Inflammatory macrophage treated with lipopolysaccharide for 1 hour (primary cell): Measurements from ENCODE around the gene BLACAT1.
"Not testable (repeated sequence)": the region's sequence is repeated elsewhere in the genome, so short reads cannot be mapped to it uniquely, and the experiment has no call there.

Experiments used
- DNase-seq, 2 donors: peaks; one replicate each; pipeline ENCODE4 v3.0.0-alpha.2; 2020 to 2022

BLACAT1 gene

DNA sequence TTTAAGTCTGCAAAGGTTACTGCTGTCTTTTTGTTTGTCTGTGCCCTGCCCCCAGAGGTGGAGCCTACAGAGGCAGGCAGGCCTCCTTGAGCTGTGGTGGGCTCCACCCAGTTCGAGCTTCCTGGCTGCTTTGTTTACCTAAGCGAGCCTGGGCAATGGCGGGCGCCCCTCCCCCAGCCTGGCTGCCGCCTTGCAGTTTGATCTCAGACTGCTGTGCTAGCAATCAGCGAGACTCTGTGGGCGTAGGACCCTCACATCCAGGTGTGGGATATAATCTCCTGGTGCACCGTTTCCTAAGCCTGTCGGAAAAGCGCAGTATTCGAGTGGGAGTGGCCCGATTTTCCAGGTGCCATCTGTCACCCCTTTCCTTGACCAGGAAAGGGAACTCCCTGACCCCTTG is 49.6 kb downstream of the BLACAT1 start:
- not testable (repeated sequence) for DNase-seq
